NCI-H345 treated with DMSO at 0.1 percent for 48 hours (cell line): ENCODE measurements around the gene CLIC5.
"Not testable (repeated sequence)": the region's sequence is repeated elsewhere in the genome, so short reads cannot be mapped to it uniquely, and the experiment has no call there.

Experiments used
- DNase-seq: peaks from one replicate; lab custom pipeline; 2025; ENCODE audit not compliant: unreplicated experiment; lab: John Stamatoyannopoulos, UW

The CLIC5 gene

DNA sequence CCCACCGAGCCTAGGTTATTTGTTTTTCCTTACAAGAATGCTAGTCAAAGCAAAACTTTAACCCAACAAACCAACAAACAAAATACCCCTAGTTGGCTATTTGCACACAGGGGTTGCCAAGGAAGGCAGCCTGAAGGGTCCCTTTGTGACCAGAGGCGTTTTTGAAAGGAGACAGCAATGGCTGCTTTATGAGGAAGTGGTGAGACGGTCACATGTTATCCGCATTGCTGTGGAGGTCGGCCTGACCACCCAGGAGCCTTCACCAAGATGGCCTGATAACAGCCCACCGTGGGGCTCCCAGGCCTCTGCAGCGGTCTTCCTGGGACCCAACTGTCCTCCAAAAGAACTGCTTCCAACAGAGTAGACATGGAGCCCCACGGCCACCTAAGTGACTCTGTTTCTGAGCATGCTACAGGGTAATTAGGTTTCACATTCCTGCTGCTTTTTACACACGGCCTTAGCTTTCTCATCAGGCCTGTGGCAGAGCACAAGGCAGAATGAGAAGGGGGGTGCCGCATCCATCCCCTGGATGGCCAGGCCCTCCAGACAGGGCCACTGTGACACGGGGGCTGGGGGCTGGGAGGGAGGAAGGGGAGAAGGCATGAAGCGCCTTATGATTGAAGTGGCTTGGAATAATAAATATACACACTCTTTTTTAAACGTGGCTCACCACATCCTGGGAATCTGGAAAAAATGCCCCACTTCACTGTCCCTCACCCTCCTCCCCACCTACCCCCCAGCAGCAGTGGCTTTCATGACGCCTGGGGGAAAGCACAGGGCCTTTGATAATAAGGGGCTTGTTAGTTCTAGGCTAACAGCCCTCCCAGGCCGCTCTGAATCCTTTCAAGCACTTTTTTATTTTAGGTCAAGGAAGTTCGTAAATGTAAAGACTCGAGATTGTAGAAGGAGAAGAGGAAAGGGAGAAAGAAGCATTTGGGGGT, 86.0 kb downstream of the CLIC5 start:
- DNase-seq = no peak

DNA sequence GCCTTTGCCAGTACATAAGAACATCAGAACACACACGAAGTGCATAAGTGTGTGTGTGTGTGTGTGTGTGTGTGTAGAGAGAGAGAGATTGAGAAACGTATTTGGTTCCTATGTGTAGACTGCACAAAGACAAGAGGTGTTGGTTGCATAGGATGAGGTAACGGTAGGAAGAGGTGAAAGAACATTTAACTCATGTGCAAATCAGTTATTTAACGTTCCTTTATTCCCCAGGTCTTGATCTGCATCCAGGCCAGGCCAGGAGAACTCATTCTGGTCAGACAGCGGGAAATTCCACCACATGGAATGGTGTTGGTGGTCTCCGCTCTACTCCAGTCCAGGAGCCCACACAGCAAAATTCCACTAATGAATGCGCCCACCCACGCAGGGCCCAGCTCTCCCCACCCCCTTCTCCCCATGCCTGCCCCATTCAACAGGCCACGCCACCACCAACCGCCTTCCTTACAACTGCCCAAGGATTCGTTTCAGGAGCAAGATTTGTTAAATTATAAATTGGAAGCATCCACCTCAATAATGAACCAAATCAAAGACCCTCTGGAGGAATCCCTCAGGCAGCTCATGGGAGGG, 86.8 kb downstream of the CLIC5 start:
- no peak for DNase-seq

DNA sequence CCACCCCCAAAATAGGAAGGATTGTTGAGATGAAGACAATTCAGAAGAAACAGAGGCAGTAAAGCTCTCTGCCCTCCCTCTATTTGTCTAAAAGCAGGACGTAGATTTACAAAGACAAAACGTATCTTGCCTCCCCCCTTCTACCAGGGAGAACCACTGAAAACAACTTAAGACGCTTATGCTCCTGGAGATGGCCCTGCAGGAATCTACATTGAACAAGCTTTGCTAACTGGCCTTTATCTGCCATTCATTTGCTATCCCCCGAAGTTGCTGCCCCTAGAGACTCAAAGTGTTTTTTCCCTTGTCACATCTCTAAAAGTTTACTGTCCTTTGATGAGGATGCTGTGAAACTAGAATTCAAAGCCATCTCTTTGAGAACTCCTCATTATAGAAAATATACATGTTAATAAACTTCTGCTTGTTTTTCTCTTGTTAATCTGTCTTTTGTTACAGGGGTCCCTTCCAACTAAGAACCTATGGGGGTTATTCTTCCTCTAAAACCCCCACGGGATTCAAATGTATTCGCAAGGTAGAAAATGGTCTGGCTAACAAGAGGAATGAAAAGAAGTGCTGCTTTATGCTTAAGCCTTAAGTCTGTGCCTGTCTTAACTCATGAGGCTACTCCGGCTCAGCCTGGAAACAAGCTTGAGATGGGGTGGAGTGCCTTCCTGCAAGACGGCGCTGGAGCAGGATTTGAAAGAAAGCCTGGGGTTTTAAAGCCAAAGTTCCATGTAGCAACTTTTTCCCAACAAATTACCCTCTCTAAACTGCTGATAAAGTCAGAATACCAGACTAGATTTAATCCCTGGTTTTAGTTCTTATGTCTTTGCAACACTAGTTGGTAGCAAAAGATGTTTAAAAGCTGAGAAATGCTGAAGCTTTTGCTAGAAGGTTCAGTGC, 88.0 kb downstream of the CLIC5 start:
- no peak for DNase-seq

DNA sequence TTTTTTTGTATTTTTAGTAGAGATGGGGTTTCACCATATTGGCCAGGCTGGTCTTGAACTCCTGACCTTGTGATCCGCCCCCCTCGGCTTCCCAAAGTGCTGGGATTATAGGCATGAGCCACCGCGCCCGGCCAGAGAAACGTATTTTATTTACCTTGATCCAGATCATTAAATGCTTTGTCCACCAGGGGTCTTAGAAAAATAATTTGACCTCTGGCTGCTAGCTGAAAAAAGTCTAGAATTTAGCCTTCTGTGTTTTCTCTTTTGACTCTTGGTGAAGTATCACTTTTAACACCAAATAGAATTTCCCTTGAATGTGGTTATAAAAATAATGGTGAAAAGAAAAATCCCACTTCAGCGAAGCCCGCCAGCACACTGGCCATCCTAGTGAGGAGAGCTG, 89.2 kb downstream of the CLIC5 start:
- DNase-seq = not testable (repeated sequence)

DNA sequence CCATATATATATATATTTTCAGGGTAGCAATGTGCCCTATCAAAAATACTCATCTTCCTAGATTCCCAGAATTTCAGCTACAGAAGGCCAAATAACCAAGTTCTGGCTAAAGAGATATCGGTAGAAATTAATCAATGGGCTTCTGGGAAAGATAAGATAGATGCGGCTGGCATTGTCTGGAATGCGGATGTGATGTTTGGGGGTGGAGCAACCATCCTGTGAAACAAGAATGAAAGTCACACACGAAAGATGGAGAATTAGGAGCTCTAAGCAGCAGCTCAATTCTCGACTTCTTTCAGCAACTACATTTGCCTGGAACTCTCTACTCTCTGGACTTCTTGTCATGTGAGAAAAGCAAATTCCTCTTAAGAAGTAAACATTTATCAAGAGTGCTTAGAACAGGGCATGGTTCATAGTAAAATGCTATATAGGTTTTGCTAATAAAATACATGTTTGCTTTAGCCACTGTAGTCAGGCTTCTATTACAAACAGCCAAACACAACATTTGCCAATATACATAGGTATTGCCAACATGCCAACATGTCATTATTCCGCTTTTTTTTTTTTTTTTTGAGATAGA, 90.8 kb downstream of the CLIC5 start:
- no peak for DNase-seq

DNA sequence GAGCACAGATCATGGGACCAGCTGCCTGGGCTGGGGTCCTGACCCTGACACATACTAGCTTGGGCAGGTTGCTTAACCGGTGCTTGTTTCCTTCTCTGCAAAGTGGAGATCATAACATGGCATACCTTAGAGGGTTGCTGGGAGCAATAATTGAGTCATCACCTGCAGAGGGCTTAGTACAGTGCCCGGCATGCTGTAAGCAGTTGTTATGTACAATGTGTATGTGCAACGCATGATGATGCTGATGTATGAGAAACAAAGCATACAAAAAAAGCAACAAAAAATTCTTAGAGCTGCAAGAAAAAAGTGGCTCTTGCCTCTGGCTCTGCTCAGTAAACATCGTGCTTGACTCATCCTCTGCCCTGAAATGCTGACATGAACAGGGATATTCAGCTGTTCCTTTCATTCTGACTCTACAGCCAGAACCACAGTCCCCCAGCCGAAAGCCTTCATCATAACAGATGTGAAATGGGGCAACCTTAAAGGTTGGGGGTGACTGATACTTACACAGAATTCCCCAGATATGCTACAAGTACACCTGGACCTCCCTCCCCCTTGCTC, 91.7 kb downstream of the CLIC5 start:
- no peak for DNase-seq

DNA sequence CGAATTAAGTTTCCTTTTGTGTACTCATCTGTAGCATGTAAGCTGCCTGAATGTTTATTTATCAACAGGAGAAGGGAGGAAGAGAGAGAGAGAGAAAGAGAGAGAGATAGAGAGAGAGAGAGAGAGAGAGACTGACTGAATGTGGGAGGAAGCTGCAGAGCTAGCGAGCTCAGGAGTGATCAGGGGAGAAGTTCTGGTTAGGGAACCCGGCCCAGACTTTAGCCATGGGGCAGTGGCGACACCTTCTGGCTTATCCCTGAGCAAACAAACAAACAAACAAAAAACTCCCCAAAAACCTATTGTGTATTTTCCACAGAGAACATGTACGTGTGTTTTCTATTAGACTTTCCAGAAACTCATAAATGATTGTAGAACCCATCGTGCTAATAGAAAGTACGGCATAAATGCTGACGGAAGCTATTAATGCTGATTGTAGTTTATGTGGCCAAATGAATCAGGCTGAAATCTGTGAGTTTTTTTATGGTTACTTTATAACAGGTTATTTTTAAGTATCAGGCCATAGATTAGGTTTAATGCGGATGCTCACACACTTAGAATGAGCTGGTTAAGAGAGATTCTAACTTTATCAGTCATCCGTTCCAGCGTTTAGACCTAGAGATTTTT, 92.8 kb downstream of the CLIC5 start:
- no peak for DNase-seq

DNA sequence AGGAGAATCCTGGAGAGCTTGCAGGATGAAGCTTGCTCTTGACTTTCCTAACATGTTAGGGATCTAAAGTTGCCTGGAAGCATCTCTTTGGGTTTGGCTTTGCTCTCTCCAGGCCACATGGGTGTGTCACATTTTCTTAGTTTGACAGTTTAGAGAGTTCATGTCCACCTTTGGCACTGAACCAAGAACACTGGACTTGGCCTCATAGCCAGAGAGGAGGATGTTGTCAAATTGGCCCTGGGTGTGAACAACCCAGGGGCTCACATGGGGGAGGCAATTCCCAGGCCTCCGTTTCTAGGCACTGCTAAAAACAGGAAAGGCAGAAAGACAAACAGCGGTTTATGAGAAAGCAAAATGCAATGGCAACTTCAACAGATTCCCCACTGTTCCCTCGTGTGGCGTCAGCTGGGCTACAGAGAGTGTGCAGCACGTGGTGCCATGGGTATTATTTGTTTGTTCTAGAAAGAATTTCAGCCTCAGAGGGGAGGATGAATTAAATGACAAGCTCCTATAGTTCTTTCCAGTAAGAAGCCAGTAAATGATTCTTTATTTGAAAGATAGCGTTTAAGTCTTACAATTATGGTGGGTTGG, 93.9 kb downstream of the CLIC5 start:
- DNase-seq = no peak

DNA sequence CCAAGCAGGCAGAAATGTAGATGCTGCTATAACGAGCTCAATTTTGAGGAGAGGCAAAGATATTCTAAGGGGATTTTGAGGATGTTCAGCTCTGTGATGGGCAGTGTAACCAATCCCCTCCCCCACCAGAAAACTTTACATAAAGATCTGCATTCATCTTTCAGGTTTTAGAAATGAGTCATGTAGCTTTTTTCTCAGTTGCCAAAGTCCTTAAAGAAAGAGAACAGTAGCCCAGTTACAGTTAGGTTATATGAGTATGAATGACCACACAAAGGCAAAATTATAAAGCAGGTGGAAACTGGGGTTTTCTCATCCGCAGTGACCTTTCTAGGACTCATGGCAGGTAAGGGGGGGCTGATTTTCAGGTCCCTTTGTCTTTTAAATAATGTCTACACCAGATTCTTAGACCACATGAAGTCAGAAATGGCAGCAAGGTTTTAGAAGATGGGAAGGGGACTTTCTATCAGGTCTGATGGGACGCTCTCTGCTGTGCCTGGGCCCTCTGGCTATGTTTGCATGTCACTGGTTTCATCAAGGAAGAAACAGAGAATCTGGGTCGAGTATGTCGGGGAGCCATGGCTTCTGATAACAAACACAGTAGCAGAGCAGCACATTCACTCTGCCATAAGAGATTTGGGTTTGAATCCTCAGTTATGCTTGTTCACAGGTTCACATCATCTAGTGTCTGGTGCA, 94.7 kb downstream of the CLIC5 start:
- no peak for DNase-seq

DNA sequence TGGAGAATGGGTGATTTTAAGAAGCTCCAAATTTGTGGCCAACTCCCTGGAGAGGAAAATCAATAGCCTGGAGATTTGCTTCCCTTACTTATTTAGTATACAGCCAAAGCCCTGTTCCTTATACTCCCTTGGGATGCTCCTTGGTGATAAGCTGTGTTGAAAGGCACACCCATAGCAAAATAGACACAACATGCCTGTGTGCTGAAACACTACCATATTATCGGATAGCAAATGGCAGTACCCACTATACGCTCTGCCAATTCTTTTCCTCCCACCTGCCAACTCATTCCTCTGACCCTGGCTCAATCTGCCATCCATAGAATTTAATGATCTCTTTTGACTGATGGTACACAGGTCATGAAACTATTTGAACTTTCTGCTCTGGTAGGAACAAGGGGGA, 98.2 kb downstream of the CLIC5 start:
- DNase-seq = no peak

DNA sequence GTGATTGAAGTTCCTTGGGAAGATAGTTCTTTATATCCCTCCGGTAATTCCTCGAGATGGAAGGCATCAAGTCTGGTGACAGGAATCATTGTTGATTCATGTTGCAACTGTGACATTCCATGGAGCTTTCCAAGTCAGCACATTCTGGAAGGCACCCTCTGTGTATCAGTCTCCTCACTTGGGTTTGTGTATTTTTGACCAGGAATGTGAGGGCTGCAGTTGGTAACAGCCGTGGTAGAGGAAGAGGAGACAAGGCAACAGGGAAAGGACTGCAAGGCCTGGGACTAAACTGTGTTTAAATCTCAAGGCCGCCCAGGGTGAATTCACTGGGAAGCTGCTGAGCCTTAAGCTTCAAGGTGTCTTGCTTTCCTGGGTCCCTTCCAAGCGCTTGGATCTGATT, 99.0 kb downstream of the CLIC5 start:
- no peak for DNase-seq

DNA sequence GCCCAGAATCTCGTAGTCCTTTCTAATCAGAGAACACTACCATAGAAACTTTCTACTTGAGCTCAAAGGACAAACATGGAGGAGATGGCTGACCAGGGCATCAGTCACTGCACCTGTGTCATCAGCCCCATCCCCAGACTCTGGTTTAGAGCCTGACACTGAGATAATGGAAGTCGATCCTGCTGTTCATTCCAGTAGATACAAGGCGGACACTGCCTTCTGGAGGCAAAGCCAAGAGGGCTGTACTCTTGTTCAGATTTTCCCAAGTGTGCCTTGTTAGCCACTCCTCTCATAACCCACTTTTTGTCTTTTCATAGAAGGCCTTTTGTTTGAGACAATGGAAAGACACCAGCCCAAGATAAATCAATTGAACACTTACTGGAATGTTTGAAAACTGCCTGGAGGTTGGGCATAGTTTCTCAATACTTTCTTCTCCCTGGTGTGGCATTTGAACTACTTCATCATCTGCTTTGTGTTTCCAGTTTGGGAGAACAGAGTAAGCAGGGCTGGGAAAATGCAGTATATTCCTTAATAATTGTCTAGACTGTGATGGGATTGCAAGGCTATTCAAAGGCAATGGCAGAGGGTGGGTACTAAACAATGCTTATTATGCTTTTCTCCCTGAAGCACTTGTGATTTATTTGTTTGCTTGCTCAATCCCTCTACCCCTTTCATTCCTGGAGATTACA, 99.7 kb downstream of the CLIC5 start:
- DNase-seq = no peak

DNA sequence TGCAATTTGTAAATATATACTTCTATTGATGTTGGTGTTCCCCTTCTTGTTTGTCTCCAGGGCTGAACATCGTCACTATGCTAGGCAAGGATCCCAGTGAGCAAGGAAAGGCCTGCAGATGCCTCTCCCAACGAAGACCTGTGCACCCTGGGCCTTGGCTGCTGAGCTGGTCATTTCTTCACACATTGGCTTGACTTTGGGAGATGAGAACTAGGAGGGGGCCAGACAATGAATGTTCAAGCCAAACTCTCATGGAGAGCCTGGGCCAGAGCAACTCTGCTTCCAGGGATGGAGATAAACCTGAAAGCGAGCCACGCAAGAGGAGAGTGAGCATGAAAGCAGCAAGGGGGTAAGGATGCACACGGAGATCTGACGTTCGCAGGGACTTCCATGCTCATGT, 104.0 kb downstream of the CLIC5 start:
- no peak for DNase-seq

DNA sequence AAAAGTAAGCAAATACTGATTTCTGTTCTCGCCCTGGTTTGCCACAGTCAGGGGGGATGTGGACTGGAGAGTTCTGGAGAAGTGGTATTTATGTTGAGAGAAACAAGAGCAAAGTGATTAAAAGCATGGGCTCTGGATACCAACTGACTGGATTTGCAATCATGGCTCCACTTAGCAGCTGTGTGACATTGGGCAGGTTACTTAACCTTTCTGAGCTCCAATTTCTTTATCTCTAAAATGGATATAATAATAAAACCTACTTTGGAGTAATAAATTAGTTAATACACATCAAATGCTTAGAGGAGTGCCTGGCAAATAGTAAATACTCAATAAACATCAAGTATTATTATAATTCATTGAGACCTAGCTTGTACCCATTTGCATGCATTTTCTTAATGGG, 111.7 kb downstream of the CLIC5 start:
- no peak for DNase-seq

DNA sequence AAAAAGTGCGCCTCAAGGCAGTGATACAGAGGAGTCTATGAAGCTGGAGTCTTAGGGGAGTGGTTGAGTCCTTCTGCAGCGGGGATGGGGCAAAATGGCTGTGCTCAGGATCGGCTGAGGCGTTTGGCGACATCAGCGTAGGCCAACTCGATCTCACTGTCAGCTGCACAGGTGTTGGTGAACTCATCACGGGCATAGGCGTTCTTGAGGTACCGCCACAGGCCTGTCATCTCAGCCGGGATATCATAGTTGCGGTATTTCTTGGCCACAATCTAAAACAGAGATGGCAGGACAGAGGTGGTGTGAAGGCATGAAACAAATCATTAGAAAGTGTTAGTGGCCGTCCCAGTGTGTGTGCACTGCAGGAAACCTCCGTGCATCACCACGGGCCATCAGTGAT, 112.7 kb downstream of the CLIC5 start:
- DNase-seq = no peak

DNA sequence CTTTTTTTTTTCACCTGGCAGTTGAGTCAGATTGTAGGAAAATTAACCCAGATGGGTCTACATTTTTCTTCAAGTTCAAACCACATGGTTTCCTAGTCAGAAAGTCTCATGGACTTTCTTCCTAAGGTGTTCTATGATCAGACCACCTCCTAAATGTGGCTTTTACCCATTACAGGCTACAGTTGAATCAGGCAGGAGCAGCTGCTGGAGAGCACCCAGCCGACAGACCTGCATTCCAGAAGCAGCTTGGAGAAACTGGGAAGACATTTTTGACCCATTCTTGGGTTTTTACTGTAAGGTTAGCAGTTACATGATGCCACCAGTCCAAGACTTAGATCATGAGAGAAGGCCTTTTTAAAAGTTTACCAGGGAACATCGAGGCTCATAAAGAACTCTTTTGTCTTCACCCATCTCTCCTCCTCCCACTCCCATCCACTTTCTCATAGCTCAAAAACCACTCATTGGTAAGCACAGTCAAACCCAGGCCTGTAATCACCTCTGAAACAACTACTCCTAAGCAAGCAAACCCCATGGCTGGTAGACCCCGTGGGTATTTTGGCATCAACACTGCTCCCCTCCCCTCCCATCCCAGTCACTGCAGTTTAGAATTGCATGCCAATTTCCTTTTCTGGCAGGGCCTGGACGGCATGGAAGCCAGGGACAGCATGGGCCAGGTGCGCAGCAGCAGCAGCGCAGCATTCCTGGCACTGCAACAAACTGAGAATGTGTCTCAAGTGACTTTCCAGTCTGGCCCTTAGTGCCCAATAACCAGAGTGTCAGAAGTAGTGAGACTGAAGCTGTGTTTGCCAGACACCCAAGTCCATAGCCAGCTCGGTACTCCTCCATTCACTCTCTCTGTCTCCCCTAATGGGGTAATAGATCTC, 113.7 kb downstream of the CLIC5 start:
- DNase-seq = no peak

DNA sequence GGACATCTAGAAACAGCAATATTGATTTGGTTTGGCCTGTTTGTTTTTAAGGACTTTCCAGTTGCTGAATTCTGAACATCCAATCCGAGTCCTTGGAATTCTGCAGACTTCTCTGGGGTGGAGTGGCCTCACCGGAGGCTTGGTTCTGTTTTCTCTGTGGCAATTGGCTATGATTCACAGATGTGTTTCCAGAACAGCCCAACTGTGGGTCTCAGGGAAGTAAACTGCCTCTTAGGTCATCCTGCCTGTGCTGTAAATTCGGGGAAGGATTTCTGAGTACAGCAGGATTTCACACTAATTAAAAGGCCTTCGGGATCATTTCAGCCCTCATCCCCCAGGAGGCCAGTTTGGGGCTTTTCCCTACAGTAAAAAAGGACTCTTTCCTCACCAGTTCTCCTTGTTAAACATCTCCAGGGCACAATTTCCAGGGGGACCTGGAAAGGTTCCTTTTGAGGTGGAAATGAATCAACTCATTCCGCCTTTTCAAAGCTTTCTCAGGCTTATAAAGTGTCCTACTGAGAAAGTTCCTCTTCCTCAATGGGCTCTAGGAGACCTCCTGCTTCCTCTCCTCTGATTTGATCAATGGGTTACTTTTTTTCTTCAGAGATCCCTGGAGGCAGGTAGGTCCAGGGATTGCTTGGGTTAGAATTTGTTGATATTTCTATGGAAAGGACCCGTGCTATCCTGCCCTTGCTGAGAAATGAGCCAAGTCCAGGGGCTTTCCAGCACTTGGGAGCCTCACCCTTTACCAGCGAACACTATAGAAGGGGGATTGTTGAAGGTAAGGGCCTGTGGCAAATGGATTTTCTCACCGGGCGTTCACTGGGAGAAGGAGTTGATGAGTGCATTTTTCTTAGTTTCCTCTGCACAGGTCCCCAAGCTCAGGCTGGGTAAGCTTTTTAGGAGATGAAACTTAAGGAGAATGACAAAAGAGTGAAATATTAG, 114.6 kb downstream of the CLIC5 start:
- no peak for DNase-seq
